Measurements from ENCODE around the gene TCTN2.

TCTN2 gene

GRCh38 chr12:123657211-123657610, 13.7 kb upstream of the TCTN2 start:
- no peak for DNase-seq
- Histone ChIP-seq H3K27me3 (replicated peaks) (no peaks in the 10 kb centered on the region), H3K36me3 (replicated peaks) (peaks cover 15% of the 10 kb centered on the region), H3K4me3 (ENCODE audit: low read depth, low read length) (no peak overlapping the region), H3K27ac (no peak overlapping the region)
- in situ Hi-C loops (cut with HindIII; ENCODE audit: low pct_ligation_motif_present, low sequenced_read_pairs): no loop called here
- TF ChIP-seq CTCF (IDR thresholded peaks at IDR 0.05; ENCODE audit: low read depth, low read length, missing control alignments): no peak

- TF ChIP-seq CTCF (IDR thresholded peaks at IDR 0.05; ENCODE audit: low read depth, low read length, missing control alignments): no peak
- Histone ChIP-seq H3K4me3 (ENCODE audit: low read depth, low read length) (no peak overlapping the region), H3K27me3 (replicated peaks) (no peaks in the 10 kb centered on the region), H3K27ac (peak overlapping the region; percentile 63), H3K36me3 (replicated peaks) (peaks cover 5% of the 10 kb centered on the region)
- peak; percentile 57 for DNase-seq
- in situ Hi-C loops (cut with HindIII; ENCODE audit: low pct_ligation_motif_present, low sequenced_read_pairs): no loop called here
These were observed 10.8 kb upstream of the TCTN2 start for GRCh38 chr12:123659996-123660727.

GRCh38 chr12:123667771-123668170, 3.1 kb upstream of the TCTN2 start:
- in situ Hi-C loops (cut with HindIII; ENCODE audit: low pct_ligation_motif_present, low sequenced_read_pairs): no loop called here
- H3K27ac ChIP-seq: no peak overlapping the region
- no peak for TF ChIP-seq CTCF (IDR thresholded peaks at IDR 0.05; ENCODE audit: low read depth, low read length, missing control alignments)
- no peak overlapping the region for H3K4me3 ChIP-seq (ENCODE audit: low read depth, low read length)
- H3K27me3 ChIP-seq (replicated peaks): no peaks in the 10 kb centered on the region
- peaks cover under 1% of the 10 kb centered on the region for H3K36me3 ChIP-seq (replicated peaks)
- DNase-seq: no peak

GRCh38 chr12:123671876-123672275, 963 bp downstream of the TCTN2 start:
- H3K36me3 ChIP-seq (replicated peaks): no peaks in the 10 kb centered on the region
- TF ChIP-seq CTCF (IDR thresholded peaks at IDR 0.05; ENCODE audit: low read depth, low read length, missing control alignments): no peak
- in situ Hi-C loops (cut with HindIII; ENCODE audit: low pct_ligation_motif_present, low sequenced_read_pairs): no loop called here
- no peaks in the 10 kb centered on the region for H3K27me3 ChIP-seq (replicated peaks)
- peak overlapping the region; percentile 86 for H3K4me3 ChIP-seq (ENCODE audit: low read depth, low read length)
- no peak overlapping the region for H3K27ac ChIP-seq
- no peak for DNase-seq

GRCh38 chr12:123675436-123675835, 4.5 kb downstream of the TCTN2 start:
- Histone ChIP-seq H3K27ac (no peak overlapping the region), H3K27me3 (replicated peaks) (no peaks in the 10 kb centered on the region), H3K36me3 (replicated peaks) (peaks cover 3% of the 10 kb centered on the region), H3K4me3 (ENCODE audit: low read depth, low read length) (no peak overlapping the region)
- no peak for DNase-seq
- in situ Hi-C loops (cut with HindIII; ENCODE audit: low pct_ligation_motif_present, low sequenced_read_pairs): no loop called here
- TF ChIP-seq CTCF (IDR thresholded peaks at IDR 0.05; ENCODE audit: low read depth, low read length, missing control alignments): no peak
